Measurements from ENCODE around the gene PPP4R3A.
"Not testable (repeated sequence)": the region's sequence is repeated elsewhere in the genome, so short reads cannot be mapped to it uniquely, and the experiment has no call there.

The PPP4R3A gene

GRCh38 chr14:91536327-91536726, 26.2 kb upstream of the PPP4R3A start:
- FAIRE-seq (no peak), DNase-seq (ENCODE audit: insufficient read length, low spot score) (no peak)
- TF ChIP-seq CTCF (IDR thresholded peaks at IDR 0.05; ENCODE audit: insufficient read depth, missing control alignments): no peak

GRCh38 chr14:91534059-91534458, 23.9 kb upstream of the PPP4R3A start:
- not testable (repeated sequence) for DNase-seq (ENCODE audit: insufficient read length, low spot score); FAIRE-seq

- no peak for TF ChIP-seq CTCF (IDR thresholded peaks at IDR 0.05; ENCODE audit: insufficient read depth, missing control alignments)
- DNase-seq (ENCODE audit: insufficient read length, low spot score): no peak
- FAIRE-seq: no peak
These were observed 23.5 kb upstream of the PPP4R3A start for GRCh38 chr14:91533623-91534022.

- no peak for TF ChIP-seq CTCF (IDR thresholded peaks at IDR 0.05; ENCODE audit: insufficient read depth, missing control alignments)
- DNase-seq (ENCODE audit: insufficient read length, low spot score) (no peak), FAIRE-seq (no peak)
These were observed 13.9 kb upstream of the PPP4R3A start for GRCh38 chr14:91523972-91524371.

GRCh38 chr14:91521061-91521640, 11.0 kb upstream of the PPP4R3A start:
- FAIRE-seq (no peak), DNase-seq (ENCODE audit: insufficient read length, low spot score) (no peak)
- no peak for TF ChIP-seq CTCF (IDR thresholded peaks at IDR 0.05; ENCODE audit: insufficient read depth, missing control alignments)

GRCh38 chr14:91520138-91520537, 10.0 kb upstream of the PPP4R3A start:
- FAIRE-seq: no peak
- no peak for TF ChIP-seq CTCF (IDR thresholded peaks at IDR 0.05; ENCODE audit: insufficient read depth, missing control alignments)
- DNase-seq (ENCODE audit: insufficient read length, low spot score): no peak

GRCh38 chr14:91519239-91520036, 9.3 kb upstream of the PPP4R3A start:
- FAIRE-seq (no peak), DNase-seq (ENCODE audit: insufficient read length, low spot score) (no peak)
- no peak for TF ChIP-seq CTCF (IDR thresholded peaks at IDR 0.05; ENCODE audit: insufficient read depth, missing control alignments)

All from D721Med (cell line).